ENCODE results near the gene EIF3D.

EIF3D gene

DNA sequence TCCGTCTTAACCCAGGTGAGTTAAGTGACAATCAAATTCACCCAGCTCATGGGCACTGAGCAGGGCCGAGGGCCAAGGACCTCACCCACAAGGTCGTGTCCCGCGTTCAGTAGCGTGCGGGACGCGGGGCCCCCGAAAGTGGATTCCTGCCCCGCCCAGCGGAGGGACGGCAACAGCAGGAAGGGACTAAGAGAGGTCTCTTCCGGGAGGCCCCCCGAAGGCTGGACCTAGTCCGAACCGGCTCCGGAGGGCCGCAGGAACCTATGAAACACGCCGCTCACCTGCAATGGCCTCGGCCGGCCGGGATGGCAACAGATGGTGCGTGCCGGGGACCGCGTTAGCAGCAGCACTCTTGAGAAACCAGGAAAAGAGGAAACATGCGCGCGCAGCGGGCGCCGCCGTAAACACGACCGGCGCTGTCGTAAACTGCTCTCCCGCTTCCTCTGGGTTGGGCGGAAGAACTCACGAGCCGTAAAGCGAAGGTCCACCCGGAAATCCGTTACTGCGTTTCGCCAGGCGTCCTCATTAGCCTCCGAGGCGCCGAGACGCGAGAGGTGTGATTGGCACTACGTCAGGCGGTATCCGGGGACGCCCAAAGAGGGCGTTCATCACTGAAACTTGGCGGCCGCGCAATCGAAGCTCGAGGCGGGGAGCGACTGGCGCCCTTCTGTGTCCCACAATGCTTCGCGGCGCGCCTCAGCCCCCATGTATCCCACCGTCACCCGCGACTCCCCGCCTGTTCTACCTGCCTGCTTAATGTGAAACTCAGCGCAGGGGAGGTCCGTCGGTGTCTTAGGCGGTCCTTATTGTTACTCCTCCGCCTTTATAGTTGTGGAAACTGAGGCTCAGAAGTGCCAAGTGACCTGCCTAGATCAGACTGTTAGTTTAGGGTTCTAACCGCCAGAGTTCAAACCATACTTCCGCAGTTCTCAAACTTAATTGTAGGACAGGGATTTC is at the start of gene EIF3D:
TSS of gene EIF3D (minus strand) at position 372 of the 957 bp plus-strand sequence. CDS start 3,045 bp downstream, outside the sequence.
- peak; percentile 99 to 100 (median 100) for DNase-seq

- DNase-seq: no peak
Measured at GRCh38 chr22:36578619-36579018, 49.7 kb upstream of the EIF3D start.

DNA sequence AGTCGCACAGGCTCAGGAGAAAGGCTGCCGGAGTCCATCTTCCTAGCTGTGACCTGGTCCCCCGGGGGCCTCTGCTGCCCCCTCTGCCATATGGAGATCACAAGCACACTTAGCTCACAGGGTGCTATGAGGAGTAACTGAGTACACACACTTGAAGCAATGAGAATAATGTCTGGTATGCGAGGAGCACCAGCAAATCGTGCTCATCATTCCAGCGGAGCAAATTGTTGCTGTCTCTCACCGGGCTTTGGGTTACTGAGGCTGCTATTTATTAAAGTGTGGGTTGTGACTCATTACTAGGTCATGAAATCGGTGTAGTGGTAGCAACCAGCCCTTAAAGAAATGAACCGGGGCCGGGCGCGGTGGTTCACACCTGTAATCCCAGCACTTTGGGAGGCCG is 48.1 kb upstream of the EIF3D start:
- DNase-seq: no peak

GRCh38 chr22:36574728-36575127 is 45.8 kb upstream of the EIF3D start:
- no peak for DNase-seq

DNA sequence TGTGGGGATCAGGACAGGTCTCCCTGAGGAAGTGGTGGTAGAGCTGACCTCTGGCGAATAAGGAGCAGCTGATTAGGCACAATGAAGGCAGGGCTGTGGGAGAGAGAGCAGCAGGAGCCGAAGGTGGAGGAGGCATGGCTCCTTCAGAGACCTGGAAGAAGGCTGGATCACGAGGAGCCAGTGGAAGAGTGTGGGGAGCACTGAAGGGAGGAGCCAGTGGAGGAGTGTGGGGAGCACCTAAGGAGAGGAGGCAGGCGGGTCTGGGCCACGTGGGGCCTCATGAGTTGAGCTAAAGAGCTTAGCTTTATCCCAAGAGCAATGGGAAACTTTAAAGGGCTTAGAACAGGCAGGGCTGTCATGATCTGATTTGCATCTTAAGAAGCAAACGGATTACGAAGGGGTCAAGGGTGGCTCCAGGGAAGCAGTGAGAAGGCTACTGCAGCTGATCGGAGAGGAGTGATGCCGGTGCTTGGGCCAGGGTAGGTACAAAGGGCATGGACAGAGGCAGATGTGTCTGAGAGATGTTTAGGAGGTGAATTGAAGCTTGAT is 44.9 kb upstream of the EIF3D start:
- DNase-seq: no peak

DNA sequence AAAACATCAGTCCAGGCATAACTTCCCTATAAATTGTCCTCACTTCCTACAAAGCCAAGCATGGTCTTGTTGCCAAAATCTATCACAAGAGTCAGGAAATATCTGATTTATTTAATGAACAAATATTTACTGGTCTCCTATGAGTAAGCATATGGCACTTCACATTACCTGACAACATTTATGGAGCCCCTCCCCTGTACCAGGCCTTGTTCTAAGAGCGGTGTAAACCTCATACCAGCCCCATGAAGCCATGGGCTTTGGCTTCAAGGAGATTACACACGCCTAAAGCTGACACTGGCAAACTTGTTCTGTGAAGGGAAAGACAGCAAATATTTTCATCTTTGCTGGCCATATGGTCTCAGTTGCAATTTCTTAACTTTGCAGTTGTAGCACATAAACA is 43.0 kb upstream of the EIF3D start:
- DNase-seq: no peak

GRCh38 chr22:36569999-36570398 is 41.0 kb upstream of the EIF3D start:
- peak in 2 of 3 donors; percentile 9 to 34 for DNase-seq

- DNase-seq: no peak
Measured at GRCh38 chr22:36568846-36569245, 39.9 kb upstream of the EIF3D start.

DNA sequence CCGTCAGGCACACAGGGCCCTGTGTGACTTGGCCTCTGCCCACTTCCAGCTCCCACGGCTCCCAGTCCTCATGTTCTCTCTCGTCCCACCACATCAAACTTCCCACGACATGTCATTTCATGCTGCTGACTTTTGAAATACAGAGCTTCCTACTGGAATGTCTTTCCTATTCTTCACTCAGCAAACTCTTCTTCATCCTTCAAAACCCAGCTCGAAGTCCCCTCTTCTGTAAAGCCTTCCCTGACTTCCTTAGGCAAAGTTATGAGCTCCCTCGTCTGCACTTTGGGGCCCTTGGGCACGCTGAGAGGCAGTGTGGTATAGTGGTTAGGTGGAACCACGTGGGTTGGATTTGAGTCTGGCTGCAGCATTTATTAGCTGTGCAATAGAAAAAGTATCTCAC is 37.8 kb upstream of the EIF3D start:
- no peak for DNase-seq

DNA sequence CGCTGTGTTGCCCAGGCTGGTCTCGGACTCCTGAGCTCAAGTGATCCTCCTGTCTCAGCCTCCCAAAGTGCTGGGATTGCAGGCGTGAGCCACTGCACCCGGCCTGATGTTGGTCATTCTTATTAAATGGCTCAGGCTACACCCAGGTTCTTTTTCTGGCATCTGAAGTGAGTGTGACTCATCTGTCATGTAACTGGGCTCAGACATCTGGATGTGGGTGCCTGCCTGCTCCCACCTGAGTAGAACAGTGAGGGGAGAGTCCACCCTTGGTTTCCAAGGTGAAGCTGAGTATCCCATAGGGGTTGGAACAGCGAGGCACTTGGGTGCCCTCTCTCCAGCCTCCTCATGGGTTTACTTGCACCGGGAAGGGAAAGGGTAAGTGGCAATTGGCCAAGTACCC is 36.7 kb upstream of the EIF3D start:
- no peak for DNase-seq

DNA sequence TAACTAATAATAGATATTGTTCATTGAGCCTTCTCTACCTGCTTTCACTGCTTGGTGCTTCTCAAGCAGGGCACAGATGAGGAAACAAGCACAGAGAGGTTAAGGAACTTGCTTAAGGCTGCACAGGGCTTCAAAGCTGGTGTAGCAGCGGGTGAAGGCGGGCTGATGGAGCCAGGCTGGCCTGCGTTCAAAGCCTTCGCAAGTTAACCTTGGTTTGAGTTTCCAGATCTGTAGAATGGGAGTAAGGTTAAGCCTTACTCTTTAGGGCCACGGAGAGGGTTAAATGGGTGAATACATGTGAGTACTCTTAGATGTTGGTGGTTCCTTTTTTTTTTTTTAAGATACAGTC is 36.2 kb upstream of the EIF3D start:
- no peak for DNase-seq

DNA sequence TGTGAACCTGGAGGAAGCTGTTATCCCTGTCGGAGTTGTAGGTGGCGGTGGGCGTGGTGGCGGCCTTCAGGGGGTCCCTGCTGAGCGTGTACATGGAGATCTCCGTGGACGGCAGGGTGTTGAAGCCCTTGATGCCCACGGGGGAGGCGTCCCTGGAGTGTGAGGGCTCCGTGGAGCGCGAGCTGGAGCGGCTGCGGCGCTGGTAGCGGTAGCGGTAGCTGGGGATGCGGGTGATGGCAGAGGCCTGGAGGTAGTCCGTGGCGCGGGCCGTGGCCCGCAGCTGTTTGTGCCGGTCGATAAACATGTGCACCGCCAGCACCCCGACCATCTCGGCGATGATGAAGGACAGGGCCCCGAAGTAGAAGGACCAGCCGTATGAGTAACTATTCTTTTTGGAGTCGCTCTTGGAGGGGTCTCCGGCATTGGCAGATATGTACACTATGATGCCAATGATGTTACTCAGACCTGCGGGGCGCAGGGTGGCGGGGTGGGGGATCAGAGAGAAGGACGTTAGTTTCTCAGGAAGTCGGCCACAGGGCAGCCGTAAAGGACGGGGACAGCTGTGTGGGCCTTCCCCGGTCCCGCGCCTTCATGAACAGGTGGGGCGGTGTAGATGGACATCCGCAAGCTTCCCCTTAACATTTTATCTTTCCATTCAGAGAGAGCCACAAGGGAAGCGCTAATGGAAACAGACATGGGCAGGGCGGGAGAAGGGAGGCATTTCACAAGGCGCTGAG is 35.6 kb upstream of the EIF3D start:
- DNase-seq: no peak

- peak in 1 of 3 donors; percentile 44 for DNase-seq
Measured at GRCh38 chr22:36563898-36564297, 34.9 kb upstream of the EIF3D start.

DNA sequence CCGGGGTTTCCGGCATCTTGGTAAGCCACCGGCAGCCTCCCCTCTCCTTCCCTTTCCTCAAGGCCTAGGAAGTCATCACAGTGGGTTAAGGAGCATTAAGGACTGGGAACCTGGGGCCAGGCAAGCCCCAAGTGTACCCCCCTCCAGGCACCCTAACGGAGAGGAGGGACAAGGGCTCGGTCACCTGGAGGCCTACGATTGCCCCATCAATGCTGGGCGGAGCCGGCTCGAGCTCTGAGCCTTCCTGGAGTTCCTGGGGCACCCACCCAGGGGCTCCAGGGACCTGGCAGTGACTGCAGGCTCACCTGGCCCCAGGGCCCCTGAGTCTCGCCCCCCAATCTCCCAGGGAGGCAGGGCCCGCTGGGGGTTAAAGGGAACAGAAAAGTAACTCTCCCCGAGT is 34.5 kb upstream of the EIF3D start:
- peak in 1 of 3 donors; percentile 26 for DNase-seq

- DNase-seq: no peak
Measured at GRCh38 chr22:36563001-36563400, 34.0 kb upstream of the EIF3D start.

- DNase-seq: peak; percentile 42 to 59 (median 56)
Measured at GRCh38 chr22:36562261-36562835, 33.4 kb upstream of the EIF3D start.

DNA sequence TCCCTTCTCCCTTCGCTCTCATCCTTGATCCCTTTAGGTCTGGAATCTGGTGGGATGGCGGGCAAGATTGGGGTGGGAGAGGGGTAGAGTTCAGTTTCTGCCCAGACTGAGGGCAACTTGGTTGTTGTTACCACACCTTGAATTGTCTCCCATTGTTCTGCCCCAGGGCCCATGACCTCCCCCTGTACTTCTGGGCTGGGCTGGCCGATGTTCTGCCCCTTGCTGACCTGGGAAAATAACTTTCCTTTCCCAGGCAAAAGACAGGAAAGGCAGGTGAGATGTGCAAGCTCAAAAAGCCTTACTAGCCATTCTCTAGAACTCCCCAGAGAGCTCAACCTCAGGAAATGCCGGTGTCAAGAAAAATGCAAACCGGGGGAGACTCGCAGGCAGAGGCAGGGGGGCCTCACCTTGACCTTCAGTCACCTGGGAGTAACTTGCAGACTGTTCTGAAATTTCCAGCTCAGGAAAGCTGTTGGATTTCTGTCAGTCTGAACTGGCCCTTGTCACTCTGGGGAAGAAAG is 32.4 kb upstream of the EIF3D start:
- no peak for DNase-seq

DNA sequence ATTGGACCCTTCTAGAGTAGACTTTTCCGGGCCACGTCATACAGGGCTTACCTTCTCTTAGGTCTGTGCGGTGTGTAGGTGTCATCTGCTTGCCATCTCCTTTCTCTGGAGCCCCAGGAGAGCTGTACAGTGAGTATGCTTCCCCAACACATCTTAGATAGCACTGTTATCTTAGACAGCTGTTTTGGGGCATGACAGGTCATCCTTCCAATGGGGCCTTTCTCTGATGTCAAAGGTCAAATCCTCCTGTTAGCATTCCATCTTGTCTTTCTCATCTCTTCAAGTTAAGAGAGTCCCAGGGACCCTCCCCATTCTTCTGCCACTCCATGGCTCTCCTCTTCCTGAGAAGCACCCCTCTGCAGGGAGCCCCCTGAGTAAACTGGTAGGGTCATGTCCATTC is 31.0 kb upstream of the EIF3D start:
- DNase-seq: no peak

GRCh38 chr22:36554098-36554497 is 25.1 kb upstream of the EIF3D start:
- DNase-seq: no peak

DNA sequence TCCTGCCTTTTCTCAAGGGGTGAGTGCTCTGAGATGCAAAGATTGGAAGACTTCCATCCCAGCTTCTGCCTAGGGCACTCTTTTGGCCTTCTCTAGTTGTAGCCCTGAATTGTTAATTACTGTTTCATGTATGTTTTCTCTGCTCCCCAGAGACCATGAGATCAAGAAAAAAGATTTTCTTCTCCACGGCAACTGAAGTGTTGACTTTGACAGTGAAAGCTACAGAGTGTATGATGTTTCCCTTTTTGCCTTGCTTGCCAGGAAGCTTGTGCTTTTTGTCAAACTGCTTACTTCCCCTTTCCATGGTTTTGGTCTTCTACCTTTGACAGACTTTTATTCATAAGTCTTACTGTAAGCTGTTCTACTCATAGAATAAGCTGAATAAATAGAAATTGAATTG is 23.3 kb upstream of the EIF3D start:
- DNase-seq: peak; percentile 54 to 72 (median 67)

DNA sequence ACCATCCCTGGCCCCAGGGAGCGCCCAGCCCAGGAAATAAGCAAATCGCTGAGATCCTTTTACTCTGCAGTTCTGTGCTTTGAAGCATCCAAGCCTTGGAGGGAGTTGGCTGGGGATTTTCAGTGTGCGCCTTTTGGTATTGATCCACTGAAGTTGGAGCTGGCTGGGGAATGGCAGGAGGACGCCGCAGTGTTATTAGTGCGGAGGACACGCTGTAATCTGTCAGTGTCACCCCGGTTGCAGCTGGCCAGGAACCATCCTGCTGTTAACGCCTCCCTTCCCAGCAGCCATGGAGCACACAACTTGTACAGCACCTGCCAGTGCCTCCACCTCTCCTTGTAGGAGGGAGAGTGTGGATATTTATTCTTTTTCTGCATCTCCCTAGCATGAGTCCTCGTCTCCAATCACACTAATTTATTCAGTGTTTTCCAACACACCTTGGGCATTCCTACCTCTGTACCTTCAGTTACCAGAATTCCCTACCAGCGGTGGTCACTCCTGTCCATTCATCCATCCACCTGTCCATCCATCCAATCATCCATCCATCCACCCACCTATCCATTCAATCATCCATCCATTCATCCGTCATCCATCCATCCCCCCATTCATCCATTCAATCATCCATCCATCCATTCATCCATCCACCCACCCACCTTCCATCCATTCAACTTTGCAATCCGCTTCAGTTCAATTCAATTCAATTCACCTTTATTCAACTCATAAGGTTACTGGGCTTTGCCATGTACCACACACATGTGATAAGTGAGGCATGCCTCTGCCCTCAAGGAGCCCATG is 21.9 kb upstream of the EIF3D start:
- no peak for DNase-seq

- no peak for DNase-seq
Measured at GRCh38 chr22:36549033-36549432, 20.1 kb upstream of the EIF3D start.

All from suppressor macrophage treated with lipopolysaccharide for 1 hour (primary cell).